ENCODE results near the gene BRICD5.

BRICD5 gene

DNA sequence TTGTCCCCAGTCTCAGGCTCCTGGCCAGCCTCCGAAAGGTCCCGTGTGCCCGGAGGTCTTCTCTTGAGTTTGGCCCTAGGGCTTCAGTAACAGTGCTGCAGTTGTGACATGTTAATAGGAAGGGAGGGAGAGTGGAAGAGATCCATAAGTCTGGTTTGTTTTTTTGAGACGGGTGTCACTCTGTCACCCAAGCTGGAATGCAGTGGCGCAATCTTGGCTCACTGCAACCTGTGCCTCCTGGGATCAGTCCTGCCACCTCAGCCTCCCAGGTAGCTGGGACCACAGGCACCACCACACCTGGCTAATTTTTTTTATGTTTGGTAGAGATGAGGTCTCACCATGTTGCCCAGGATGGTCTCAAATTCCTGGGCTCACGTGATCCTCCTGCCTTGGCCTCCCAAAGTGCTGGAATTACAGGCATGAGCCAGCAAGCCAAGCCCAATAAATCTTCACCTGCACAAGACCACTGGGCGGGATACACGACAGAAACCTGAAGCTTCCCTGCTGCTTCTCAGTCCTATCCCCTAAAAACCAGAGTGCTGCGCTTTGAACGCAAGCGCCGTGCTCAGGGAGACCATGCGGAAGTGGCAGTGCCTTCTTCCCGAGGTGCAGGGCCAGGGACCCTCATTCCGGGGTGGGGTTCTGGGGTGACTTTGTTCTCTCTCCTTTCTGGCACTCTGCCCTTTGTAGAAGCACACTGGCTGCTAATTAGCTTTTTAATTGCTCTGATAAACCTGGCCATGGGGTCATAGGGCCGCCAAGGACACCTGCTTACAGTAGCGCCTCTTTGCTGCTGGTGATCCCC, 44.2 kb downstream of the BRICD5 start:
- in situ Hi-C loops (cut with MboI; ENCODE audit: low sequenced_read_pairs): no loop called here

DNA sequence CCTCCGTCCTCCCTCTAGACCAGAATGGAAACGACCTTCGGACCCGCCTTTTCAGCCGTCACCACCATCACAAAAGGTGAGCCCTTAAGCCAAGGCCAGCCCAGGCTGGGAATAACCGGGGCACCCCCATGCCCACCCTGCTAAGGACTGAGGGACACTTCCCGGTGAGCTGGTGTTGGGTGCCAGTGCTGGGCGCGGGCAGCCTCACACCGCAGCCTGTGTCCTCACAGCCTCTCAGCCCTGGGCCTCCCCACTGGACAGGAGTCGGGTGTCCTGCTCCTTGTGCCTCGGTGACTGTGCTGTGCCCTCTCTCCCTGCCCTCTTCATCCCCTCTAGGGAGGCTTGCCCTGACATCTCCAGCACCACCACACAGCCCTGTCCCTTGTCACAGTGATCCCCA, 44.8 kb downstream of the BRICD5 start:
- in situ Hi-C loops (cut with MboI; ENCODE audit: low sequenced_read_pairs): no loop called here

DNA sequence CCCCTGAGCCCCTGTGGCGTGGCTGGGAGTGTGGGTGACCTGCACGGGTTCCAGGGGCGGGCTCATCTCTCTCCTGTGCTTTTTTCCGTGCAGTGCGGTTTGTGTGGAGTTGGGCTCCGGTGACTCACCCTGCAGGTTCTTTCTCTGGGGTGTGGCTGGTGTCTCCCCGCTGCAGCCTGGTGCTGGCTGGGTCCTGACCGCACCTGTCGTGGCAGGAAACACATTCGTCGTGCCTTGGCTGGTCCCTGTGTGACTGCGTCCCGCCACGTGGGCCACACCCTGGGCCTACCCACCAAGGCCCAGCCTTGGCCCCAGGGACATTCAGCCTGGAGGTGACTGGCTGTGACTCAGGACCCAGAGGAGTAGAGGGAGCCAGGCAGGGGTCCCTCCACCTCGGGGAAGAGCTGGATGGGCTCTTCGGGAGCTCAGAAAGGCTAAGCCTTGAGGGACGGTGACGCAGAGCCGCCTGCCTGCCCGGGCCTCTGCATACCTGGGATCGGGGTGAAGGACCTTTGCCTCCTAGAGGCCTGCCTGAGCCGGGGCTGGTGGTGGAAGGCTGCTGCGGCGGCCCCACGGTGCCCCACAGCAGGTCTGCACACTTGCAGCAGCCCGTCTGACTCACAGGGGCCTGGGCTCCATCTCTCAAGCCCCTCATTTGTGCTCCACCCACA, 47.3 kb downstream of the BRICD5 start:
- in situ Hi-C loops (cut with MboI; ENCODE audit: low sequenced_read_pairs): no loop called here

DNA sequence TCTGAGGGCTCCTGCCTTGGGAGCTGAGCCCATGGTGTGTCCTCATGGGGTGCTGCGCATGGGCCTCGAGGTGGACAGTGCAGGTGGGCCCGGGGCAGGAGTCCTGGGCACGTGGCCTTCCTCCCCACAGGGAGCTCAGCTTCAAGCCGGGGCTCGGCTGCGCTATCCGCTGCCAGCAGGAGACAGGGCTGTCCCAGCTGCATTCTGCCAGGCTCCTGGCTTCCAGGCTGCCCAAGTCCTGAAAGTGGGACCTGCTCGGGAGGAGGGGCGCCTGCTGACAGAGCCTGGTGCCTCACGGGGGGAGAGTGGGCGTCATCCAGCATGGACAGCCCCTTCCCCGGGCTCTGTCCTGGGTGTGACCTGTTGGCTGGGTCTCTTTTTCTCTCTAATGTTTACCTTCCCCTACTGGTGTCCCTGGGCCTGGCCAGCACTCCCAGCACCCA, 48.0 kb downstream of the BRICD5 start:
- in situ Hi-C loops (cut with MboI; ENCODE audit: low sequenced_read_pairs): no loop called here

DNA sequence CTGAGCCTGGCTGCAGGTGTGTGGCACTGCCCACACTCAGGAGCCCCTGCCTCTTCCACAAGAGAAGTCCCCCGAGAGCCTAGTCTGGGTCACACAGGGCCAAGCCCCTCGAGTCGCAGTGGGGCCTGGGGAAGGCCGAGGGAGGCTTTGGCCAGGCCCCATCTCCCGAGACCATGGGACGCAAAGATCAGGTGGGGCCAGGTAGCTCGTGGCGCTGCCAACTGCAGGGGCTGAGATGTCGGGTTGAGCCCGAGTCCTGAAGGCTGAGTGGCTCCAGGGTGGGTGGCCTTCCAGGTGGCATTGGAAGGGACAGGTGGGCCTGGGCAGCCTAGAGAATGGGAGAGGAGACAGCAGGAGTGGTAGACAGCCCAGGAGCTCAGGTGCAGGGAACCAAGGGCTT, 48.8 kb downstream of the BRICD5 start:
- in situ Hi-C loops (cut with MboI; ENCODE audit: low sequenced_read_pairs): no loop called here

DNA sequence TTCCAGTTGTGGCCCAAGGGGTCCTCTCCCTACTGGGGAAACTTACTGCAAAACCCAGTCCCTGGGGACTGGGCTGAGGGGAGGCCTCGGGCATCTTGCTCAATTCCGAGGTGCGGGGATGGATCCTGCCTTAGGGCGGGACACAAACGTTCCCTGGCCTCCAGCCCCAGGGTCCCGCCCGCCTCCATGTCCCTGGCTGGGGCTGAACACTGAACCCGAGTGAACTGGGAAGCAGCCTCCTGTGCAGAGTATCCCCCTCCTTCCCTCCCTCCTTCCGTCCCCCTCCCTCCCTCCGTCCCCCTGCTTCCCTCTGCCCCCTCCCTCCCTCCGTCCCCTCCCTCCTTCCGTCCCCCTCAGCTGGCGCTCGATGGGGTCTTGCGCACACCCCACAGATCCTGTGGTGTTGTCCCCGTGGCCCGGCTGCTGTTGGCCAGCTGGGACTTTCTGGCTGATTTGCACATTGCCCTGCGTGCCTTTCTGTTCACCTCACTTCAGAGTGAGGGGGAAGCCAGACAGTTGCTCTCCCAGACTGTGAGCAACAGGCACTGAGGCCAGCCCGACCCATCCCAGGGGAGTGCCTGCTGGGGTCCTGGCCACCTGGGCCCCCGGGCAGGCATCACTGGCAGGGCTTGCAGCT, 49.6 kb downstream of the BRICD5 start:
- in situ Hi-C loops (cut with MboI; ENCODE audit: low sequenced_read_pairs): no loop called here

Measured in hTERT RPE-1 (cell line).